ENCODE results near the gene ITGA11.
A peak's percentile ranks its signal among the peaks of the same experiment; 100 is the strongest.

ITGA11 gene, protein sequence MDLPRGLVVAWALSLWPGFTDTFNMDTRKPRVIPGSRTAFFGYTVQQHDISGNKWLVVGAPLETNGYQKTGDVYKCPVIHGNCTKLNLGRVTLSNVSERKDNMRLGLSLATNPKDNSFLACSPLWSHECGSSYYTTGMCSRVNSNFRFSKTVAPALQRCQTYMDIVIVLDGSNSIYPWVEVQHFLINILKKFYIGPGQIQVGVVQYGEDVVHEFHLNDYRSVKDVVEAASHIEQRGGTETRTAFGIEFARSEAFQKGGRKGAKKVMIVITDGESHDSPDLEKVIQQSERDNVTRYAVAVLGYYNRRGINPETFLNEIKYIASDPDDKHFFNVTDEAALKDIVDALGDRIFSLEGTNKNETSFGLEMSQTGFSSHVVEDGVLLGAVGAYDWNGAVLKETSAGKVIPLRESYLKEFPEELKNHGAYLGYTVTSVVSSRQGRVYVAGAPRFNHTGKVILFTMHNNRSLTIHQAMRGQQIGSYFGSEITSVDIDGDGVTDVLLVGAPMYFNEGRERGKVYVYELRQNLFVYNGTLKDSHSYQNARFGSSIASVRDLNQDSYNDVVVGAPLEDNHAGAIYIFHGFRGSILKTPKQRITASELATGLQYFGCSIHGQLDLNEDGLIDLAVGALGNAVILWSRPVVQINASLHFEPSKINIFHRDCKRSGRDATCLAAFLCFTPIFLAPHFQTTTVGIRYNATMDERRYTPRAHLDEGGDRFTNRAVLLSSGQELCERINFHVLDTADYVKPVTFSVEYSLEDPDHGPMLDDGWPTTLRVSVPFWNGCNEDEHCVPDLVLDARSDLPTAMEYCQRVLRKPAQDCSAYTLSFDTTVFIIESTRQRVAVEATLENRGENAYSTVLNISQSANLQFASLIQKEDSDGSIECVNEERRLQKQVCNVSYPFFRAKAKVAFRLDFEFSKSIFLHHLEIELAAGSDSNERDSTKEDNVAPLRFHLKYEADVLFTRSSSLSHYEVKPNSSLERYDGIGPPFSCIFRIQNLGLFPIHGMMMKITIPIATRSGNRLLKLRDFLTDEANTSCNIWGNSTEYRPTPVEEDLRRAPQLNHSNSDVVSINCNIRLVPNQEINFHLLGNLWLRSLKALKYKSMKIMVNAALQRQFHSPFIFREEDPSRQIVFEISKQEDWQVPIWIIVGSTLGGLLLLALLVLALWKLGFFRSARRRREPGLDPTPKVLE

DNA sequence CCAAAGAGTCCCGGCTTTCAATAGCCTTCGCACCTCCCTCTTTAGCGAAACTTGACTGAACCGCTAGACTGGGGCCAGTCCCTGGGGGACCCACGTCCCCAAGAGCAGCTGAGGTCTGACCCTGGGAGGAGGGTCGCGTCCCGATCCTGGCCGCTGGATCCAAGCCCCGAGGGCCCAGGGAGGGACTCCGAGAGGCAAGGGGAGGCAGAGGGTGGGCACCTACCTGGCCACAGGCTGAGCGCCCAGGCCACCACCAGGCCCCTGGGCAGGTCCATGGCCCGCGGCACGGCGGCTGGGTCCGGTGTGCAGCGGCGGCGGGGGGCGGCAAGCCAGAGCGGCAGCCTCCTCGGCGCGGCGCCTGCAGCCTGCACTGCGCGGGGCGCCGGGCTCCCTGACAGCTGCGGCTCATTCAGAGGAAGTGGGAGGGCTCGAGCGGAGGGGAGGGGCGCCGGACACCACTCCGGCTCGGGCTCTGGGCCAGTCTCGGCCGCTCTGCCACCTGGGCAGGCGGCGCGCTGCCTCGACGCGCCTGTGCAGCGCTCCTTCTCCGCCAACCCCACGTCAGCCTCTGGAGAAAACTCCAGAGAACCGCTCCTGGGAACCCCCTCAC is at the start of gene ITGA11:
Gene ITGA11 (minus strand): TSS at position 372 of the 610 bp plus-strand sequence. CDS start 97 bp downstream, at position 275.
- peaks cover 13% of the 10 kb centered on the region for H3K27me3 ChIP-seq (ENCODE audit: control insufficient read depth, insufficient read depth, low read length)
- no peak within 1 kb of the TSS for H3K27ac ChIP-seq (ENCODE audit: low read depth, low read length)
- H3K4me1 ChIP-seq (ENCODE audit: control insufficient read depth, insufficient read depth, low read length) = no peaks in the 10 kb centered on the region
- peak within 1 kb of the TSS; percentile 50 for H3K4me3 ChIP-seq (ENCODE audit: low read length)
- no peak within 1 kb of the TSS for H3K9ac ChIP-seq (ENCODE audit: low read length)
- no peaks in the 10 kb centered on the region for H3K36me3 ChIP-seq (ENCODE audit: control insufficient read depth, insufficient read depth, low read length)

DNA sequence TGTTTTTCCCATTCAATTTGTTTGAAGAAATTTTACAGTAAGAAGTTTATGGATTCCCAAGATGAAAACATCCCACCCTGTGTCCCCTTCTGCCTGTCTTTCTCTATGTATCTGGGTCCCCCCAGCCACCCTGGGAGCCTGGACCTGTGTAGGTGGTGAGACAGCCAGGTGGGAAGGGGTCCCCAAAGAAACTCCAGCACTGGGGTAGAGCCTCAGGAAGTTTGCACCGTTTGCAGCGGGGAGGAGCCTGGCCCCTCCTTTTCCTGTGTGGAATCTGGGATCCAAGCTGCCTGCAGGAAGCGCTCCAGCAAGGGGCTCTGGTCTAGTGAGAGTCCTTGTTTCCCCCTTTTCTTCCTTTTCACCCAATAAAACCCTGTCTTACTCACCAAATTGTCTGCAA is 49.4 kb upstream of the ITGA11 start:
- Histone ChIP-seq H3K27ac (ENCODE audit: low read depth, low read length) (no peak overlapping the region), H3K27me3 (ENCODE audit: control insufficient read depth, insufficient read depth, low read length) (peaks cover 2% of the 10 kb centered on the region), H3K4me3 (ENCODE audit: low read length) (no peak overlapping the region), H3K36me3 (ENCODE audit: control insufficient read depth, insufficient read depth, low read length) (no peaks in the 10 kb centered on the region), H3K4me1 (ENCODE audit: control insufficient read depth, insufficient read depth, low read length) (peaks cover 8% of the 10 kb centered on the region), H3K9ac (ENCODE audit: low read length) (no peak overlapping the region)

DNA sequence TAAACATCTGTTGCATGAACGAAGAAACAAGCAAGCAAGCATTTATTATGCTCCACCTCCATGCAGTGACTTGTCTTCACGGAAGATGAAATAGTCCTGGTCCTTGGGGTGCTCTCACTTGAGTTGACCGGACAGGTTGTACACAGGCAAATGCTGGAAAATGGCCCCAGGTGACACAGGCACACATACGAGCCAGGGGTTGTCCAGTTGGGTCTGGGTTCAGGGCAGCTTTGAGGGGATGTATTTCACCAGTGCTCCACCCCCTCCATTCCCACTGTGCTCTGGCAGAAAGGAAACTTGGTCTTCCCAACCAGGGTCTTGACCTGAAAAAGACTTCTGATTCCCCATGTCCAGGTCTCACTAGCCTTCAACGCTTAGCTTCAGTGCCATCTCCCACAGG is 48.3 kb upstream of the ITGA11 start:
- Histone ChIP-seq H3K36me3 (ENCODE audit: control insufficient read depth, insufficient read depth, low read length) (no peaks in the 10 kb centered on the region), H3K27ac (ENCODE audit: low read depth, low read length) (no peak overlapping the region), H3K4me3 (ENCODE audit: low read length) (no peak overlapping the region), H3K27me3 (ENCODE audit: control insufficient read depth, insufficient read depth, low read length) (peaks cover 2% of the 10 kb centered on the region), H3K9ac (ENCODE audit: low read length) (no peak overlapping the region), H3K4me1 (ENCODE audit: control insufficient read depth, insufficient read depth, low read length) (peaks cover 8% of the 10 kb centered on the region)

DNA sequence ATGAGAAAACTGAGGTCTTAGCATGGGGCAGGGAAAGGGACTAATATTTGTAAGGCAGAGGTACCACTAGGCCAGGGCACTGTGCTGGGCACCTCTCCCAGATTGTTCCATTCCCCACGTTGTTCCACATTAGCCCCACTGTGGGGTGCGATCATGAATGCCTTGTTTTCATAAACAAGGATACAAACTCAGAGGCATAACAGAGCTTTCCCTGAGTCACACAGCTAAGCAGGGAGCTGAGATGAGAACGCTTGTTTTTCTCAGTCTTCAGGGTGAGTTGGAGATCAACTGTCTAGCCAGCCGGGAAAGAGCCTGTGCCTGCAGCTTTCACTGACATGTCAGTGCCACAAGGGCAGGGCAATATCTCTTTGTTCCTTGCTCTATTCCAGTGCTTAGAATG is 47.9 kb upstream of the ITGA11 start:
- H3K27ac ChIP-seq (ENCODE audit: low read depth, low read length) = no peak overlapping the region
- H3K9ac ChIP-seq (ENCODE audit: low read length) = no peak overlapping the region
- no peaks in the 10 kb centered on the region for H3K36me3 ChIP-seq (ENCODE audit: control insufficient read depth, insufficient read depth, low read length)
- H3K4me1 ChIP-seq (ENCODE audit: control insufficient read depth, insufficient read depth, low read length) = peaks cover 8% of the 10 kb centered on the region
- H3K4me3 ChIP-seq (ENCODE audit: low read length) = no peak overlapping the region
- peaks cover 2% of the 10 kb centered on the region for H3K27me3 ChIP-seq (ENCODE audit: control insufficient read depth, insufficient read depth, low read length)

DNA sequence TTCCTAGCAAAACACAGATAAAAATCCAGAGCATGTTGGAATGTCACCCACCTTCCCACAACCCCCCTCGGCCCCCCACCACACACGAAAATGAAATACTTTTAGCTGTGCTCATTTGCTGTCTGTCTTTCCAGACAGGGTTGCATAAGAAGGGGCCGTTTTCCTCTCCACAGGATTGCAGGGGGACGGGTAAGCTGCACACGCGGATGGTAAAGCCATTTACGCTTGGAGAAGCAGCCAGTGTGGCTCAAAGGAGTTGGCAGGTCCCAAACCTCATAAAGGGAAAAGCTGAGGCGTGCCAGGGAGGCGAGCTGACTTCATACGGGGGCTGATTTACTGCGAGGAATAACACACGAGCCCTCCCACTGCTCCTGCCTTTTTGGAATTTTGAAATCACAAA is 47.4 kb upstream of the ITGA11 start:
- Histone ChIP-seq H3K9ac (ENCODE audit: low read length) (no peak overlapping the region), H3K27me3 (ENCODE audit: control insufficient read depth, insufficient read depth, low read length) (peaks cover 2% of the 10 kb centered on the region), H3K4me1 (ENCODE audit: control insufficient read depth, insufficient read depth, low read length) (peaks cover 8% of the 10 kb centered on the region), H3K27ac (ENCODE audit: low read depth, low read length) (no peak overlapping the region), H3K4me3 (ENCODE audit: low read length) (no peak overlapping the region), H3K36me3 (ENCODE audit: control insufficient read depth, insufficient read depth, low read length) (no peaks in the 10 kb centered on the region)

DNA sequence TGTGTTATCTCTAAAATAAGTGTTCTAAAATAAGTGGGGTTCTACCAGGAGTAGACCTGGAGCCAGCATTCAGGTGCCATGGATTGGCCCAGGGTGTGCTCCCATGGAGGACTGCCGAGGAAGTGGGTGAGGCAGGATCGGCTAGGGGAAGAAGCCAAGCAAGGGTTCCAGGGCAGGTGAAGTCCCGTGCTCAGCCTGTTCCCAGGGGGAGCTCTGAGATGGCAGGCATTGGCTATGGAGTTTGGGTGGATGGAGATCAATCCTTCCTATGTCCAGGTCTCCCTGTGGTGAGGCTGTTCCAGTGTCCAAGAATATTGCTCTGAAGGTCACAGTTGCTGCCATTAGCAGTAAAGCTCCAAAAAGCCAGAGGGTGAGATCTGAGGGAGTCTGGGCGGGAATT is 46.9 kb upstream of the ITGA11 start:
- Histone ChIP-seq H3K27me3 (ENCODE audit: control insufficient read depth, insufficient read depth, low read length) (peaks cover 2% of the 10 kb centered on the region), H3K36me3 (ENCODE audit: control insufficient read depth, insufficient read depth, low read length) (no peaks in the 10 kb centered on the region), H3K4me3 (ENCODE audit: low read length) (no peak overlapping the region), H3K9ac (ENCODE audit: low read length) (no peak overlapping the region), H3K4me1 (ENCODE audit: control insufficient read depth, insufficient read depth, low read length) (peaks cover 8% of the 10 kb centered on the region), H3K27ac (ENCODE audit: low read depth, low read length) (no peak overlapping the region)

DNA sequence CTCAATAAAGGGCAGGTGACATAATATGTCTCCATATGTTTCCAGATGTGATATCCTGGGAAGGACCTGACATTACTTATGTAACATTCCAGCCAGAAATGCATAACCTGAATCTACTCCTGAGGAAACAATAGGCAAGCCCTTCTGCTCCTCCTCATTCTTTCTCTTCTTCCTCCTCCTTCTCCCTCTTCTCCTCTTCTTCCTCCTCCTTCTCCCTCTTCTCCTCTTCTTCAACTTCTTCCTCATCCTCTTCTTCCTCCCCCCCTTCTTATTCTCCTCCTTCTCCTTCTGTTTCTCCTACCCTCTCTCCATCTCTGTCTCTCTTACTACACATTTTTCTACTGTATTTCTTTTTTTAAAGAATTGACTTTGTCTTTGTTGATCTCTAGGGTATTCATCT is 43.5 kb upstream of the ITGA11 start:
- H3K27ac ChIP-seq (ENCODE audit: low read depth, low read length) = no peak overlapping the region
- no peak overlapping the region for H3K9ac ChIP-seq (ENCODE audit: low read length)
- H3K4me1 ChIP-seq (ENCODE audit: control insufficient read depth, insufficient read depth, low read length) = peaks cover 8% of the 10 kb centered on the region
- H3K27me3 ChIP-seq (ENCODE audit: control insufficient read depth, insufficient read depth, low read length) = peaks cover 2% of the 10 kb centered on the region
- no peaks in the 10 kb centered on the region for H3K36me3 ChIP-seq (ENCODE audit: control insufficient read depth, insufficient read depth, low read length)
- H3K4me3 ChIP-seq (ENCODE audit: low read length) = no peak overlapping the region

DNA sequence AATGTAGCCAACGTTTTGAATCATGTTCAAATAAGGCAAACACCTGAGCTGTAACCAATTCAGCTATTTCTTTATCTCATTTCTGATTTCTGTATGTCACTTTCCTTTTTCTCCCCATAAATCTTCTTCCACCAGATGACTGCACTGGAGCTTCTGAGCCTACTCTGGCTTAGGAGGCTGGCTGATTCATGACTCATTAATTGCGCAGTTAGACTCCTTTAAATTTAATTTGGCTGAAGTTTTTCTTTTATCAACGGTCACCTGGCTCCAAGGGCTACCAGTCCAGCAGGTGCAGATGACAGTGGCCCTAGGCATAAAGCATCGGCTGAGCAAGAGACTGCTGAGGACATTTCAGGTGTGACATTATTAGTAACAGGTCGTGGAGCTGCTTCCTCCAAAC is 39.6 kb upstream of the ITGA11 start:
- Histone ChIP-seq H3K9ac (ENCODE audit: low read length) (no peak overlapping the region), H3K27ac (ENCODE audit: low read depth, low read length) (no peak overlapping the region), H3K36me3 (ENCODE audit: control insufficient read depth, insufficient read depth, low read length) (no peaks in the 10 kb centered on the region), H3K27me3 (ENCODE audit: control insufficient read depth, insufficient read depth, low read length) (no peaks in the 10 kb centered on the region), H3K4me1 (ENCODE audit: control insufficient read depth, insufficient read depth, low read length) (peaks cover 8% of the 10 kb centered on the region), H3K4me3 (ENCODE audit: low read length) (no peak overlapping the region)

DNA sequence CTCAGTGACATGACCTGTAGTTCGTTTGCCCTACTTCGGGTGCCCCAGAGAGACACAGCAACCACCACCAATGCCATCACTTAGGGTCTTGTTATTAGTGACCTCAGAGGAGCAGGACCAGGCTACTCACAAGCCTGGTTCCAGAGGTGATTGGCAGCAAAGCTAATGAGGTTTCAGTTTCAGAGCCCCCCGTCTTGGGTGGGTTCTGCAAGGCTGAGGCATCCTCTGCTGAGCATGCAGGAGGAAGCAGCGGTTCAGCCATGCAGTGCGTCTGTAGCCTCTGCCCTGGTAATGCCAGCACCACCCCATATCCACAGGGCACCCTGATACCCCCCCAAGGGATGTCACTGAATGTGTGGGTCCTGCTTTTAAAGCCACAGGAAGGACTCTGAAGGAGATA is 39.0 kb upstream of the ITGA11 start:
- H3K27ac ChIP-seq (ENCODE audit: low read depth, low read length) = no peak overlapping the region
- H3K27me3 ChIP-seq (ENCODE audit: control insufficient read depth, insufficient read depth, low read length) = no peaks in the 10 kb centered on the region
- no peak overlapping the region for H3K9ac ChIP-seq (ENCODE audit: low read length)
- H3K36me3 ChIP-seq (ENCODE audit: control insufficient read depth, insufficient read depth, low read length) = no peaks in the 10 kb centered on the region
- H3K4me1 ChIP-seq (ENCODE audit: control insufficient read depth, insufficient read depth, low read length) = peaks cover 8% of the 10 kb centered on the region
- H3K4me3 ChIP-seq (ENCODE audit: low read length) = no peak overlapping the region

DNA sequence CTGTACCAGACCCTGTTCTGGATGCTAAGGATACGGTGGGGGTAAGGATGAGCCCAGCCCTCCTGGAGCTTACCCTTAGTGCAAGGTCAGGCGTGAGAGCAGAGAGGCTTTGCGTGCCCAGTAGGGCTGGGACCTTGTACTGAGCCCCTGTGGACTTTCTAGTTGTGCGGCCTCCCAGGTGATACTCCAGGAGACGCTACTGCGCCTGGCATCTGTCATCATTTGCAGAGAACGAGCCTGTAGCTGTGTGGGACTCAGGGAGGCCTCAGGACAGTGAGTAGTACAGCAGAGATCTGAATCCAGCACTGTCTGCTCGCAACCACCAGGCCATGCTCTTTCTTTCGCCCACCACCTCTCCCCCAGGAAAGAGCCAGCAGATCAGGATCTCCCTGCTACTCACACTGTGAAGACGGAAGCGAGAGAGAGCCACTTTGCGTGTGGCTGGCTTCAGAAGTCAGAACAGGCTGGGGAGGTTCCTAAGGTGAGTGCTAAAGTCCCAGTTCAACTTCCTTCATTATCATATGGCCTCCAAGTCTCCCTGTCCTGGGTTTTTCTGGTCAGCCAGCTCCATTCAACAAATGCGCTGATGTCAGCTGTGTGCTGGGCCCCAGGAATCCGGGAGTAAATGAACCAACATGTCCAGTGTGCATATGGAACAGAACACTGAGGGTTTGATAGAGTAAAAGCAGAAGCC is 38.2 kb upstream of the ITGA11 start:
- Histone ChIP-seq H3K4me3 (ENCODE audit: low read length) (no peak overlapping the region), H3K36me3 (ENCODE audit: control insufficient read depth, insufficient read depth, low read length) (no peaks in the 10 kb centered on the region), H3K9ac (ENCODE audit: low read length) (no peak overlapping the region), H3K4me1 (ENCODE audit: control insufficient read depth, insufficient read depth, low read length) (peaks cover 8% of the 10 kb centered on the region), H3K27ac (ENCODE audit: low read depth, low read length) (no peak overlapping the region), H3K27me3 (ENCODE audit: control insufficient read depth, insufficient read depth, low read length) (no peaks in the 10 kb centered on the region)

DNA sequence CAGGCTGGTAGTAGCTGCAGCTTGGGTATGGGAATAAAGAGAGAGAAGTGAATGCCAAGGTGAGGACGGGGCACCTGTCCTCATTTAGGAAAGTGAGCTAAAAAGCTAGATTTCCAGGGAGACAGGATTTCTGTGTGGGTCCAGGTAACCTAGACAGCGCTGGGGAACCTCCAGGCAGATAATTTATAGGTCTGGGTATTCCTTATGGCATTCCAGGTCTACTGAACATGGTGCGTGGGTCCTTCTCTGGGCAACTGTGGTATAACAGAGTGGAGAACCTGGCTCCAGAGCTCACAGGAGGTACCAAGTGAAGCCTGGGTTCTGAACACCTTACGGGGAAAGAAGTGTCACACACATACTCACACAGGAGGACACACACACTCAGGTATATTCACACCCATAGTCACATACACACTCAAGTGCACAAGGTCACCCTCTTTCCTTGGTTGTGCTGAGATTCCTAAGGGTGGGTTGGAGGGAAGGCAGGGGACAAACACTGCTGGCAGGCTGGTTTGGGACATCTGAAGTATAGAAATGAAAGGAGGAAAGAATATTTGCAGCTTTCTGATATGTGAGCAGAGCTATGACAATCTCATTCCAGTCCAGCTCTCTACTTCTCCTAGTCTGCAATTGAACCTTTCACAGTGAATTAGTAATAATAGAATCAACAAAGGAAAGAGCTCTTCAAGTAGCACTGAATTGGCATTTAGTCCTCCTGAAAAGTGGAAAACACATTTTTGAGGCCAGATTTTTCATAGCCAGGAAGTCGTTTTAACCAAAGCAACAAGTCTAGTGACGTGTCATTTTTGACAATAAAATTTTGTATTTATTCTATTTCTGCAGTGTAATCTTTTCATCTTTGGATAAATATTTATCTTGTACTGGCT is 37.4 kb upstream of the ITGA11 start:
- H3K4me3 ChIP-seq (ENCODE audit: low read length) = no peak overlapping the region
- no peak overlapping the region for H3K27ac ChIP-seq (ENCODE audit: low read depth, low read length)
- H3K27me3 ChIP-seq (ENCODE audit: control insufficient read depth, insufficient read depth, low read length) = no peaks in the 10 kb centered on the region
- H3K4me1 ChIP-seq (ENCODE audit: control insufficient read depth, insufficient read depth, low read length) = peaks cover 8% of the 10 kb centered on the region
- no peaks in the 10 kb centered on the region for H3K36me3 ChIP-seq (ENCODE audit: control insufficient read depth, insufficient read depth, low read length)
- H3K9ac ChIP-seq (ENCODE audit: low read length) = no peak overlapping the region

Data from rectal smooth muscle tissue (tissue), 1 donor.